ENCODE results near the gene DSCAM.

Gene DSCAM

GRCh38 chr21:39968010-39968409 lies 878.9 kb downstream of the DSCAM start:
- in situ Hi-C loops (cut with MboI; ENCODE audit: low sequenced_read_pairs), result no loop called here

DNA sequence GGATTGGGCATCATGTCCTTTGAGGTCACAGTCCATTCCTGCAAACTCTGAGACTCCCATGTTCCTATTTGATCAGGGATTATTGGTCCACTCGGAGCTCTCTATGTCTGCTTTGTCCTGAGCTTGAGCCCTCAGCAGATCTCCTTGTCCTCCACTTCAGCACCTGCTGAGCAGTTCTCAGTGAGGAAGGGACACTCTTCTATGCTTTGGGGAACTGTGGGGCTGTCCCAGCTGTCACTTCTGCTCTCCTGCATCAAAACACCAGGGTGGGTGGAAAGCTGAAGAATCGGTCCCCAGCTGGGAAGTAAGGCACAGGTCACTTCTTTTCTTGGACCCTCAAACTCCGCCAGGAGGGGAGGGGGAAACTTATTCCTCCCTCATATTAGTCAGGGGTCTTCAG lies 880.2 kb downstream of the DSCAM start:
- in situ Hi-C loops (cut with MboI; ENCODE audit: low sequenced_read_pairs), result no loop called here

DNA sequence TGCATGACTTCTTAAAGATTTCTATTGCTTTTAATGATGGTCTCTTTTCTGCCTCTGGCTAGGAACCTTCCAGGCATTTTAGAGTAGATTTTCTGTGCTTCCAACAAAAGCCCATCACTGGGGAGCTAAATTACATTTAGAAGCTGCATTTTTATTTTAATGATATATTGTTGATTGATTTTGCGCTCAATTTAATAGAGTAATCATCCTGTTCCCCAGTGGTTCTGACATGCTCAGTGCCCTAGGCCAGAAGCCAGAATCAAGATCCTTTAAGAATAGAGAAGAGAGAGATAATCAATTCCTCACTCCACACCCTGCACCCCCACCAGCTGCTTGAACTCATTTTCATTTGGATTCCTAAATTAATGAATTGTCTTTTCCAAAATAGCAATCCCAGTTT lies 881.9 kb downstream of the DSCAM start:
- in situ Hi-C loops (cut with MboI; ENCODE audit: low sequenced_read_pairs), result no loop called here

DNA sequence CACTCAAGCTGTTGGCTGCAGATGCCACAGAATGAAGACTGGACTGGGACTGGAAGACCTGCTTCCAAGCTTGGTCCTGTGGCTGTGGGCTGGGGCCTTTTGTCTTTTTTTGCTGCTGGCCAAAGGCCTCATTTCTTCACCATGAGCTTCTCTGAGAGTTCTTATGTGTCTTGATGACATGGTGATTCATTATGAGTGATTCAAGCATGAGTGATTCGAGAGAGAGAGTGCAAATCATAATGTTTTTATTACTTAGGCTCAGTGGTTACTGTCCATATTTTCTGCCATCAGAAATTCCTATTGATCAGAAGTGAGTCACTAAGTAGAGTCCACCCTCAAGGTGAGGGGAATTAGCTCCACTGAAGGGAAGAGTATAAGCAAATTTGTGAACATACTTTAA lies 885.7 kb downstream of the DSCAM start:
- in situ Hi-C loops (cut with MboI; ENCODE audit: low sequenced_read_pairs), result no loop called here

All from HL-60/S4 (cell line).